GM18873 (cell line): ENCODE measurements around the gene HK3.

Experiments used
- ATAC-seq: cut with Tn5 transposase; IDR thresholded peaks from one replicate; pipeline ENCODE4 v1.9.1; 2021; ENCODE audit warnings: mild to moderate bottlenecking, moderate library complexity, moderate number of reproducible peaks; ENCODE audit not compliant: unreplicated experiment, low FRiP score

Gene HK3

GRCh38 chr5:176853151-176853778, 45.9 kb downstream of the HK3 start:
- ATAC-seq, result no peak

- ATAC-seq, result no peak
Observed at GRCh38 chr5:176851871-176852658, 47.1 kb downstream of the HK3 start.

GRCh38 chr5:176851380-176851779, 47.8 kb downstream of the HK3 start:
- no peak for ATAC-seq

- no peak for ATAC-seq
Observed at GRCh38 chr5:176850371-176851245, 48.5 kb downstream of the HK3 start.

GRCh38 chr5:176849611-176850227, 49.4 kb downstream of the HK3 start:
- no peak for ATAC-seq

GRCh38 chr5:176848651-176849050, 50.5 kb downstream of the HK3 start:
- ATAC-seq, result no peak

- ATAC-seq, result no peak
Observed at GRCh38 chr5:176847726-176848290, 51.3 kb downstream of the HK3 start.

- ATAC-seq, result no peak
Observed at GRCh38 chr5:176847148-176847547, 52.0 kb downstream of the HK3 start.

- ATAC-seq, result no peak
Observed at GRCh38 chr5:176846335-176847140, 52.6 kb downstream of the HK3 start.

GRCh38 chr5:176845392-176845713, 53.8 kb downstream of the HK3 start:
- no peak for ATAC-seq

- no peak for ATAC-seq
Observed at GRCh38 chr5:176844706-176845391, 54.3 kb downstream of the HK3 start.

- ATAC-seq, result no peak
Observed at GRCh38 chr5:176844281-176844680, 54.9 kb downstream of the HK3 start.

- no peak for ATAC-seq
Observed at GRCh38 chr5:176843673-176844072, 55.5 kb downstream of the HK3 start.

- ATAC-seq, result no peak
Observed at GRCh38 chr5:176837707-176838115, 61.4 kb downstream of the HK3 start.

GRCh38 chr5:176836811-176837706, 62.1 kb downstream of the HK3 start:
- no peak for ATAC-seq

GRCh38 chr5:176835918-176836317, 63.2 kb downstream of the HK3 start:
- ATAC-seq, result no peak

- ATAC-seq, result no peak
Observed at GRCh38 chr5:176833286-176833685, 65.9 kb downstream of the HK3 start.

GRCh38 chr5:176832162-176832561, 67.0 kb downstream of the HK3 start:
- no peak for ATAC-seq
